HG02885 (cell line): ENCODE data around the gene TRIM44.
"Not testable (repeated sequence)": the region's sequence is repeated elsewhere in the genome, so short reads cannot be mapped to it uniquely, and the experiment has no call there.

ENCODE experiments used
- ATAC-seq: cut with Tn5 transposase; IDR thresholded peaks from one replicate; pipeline ENCODE4 v1.9.1; 2021; ENCODE audit warnings: mild to moderate bottlenecking; ENCODE audit not compliant: unreplicated experiment, poor library complexity

The TRIM44 gene

DNA sequence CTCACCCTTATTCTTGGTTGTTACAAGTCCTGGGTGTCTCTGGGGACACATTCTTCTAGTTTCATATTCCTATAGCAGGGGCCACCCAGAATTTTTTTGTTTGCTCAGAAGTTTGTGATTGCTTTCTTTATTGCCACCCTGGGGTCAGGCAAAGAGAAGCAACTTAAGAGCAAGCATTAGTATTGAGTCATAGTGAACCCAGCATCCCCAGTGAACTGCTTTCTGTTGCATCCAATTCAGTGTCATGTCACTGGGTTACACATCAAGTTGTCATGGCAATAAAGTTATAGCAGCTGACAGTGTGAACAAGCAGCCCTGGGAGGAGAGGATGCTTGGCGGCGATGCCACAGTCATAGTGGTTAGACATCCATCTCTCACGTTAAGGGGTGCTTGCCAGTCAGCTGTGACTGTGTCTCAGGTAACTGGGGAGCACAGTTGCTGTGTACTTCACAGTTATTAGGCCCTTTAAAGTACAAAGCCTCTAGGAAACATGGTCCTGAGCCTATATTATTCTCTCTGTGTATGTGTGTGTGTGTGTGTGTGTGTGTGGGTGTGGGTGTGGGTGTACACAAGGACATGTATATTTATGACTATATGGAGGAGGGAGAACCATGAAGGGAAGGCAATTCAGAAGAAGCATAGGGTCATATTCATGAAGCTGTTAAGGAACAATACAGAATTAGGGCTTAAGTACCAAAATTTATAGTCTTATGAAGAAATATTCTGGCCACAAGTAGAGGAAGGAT is 52.5 kb downstream of the TRIM44 start:
- ATAC-seq: peak; percentile 81

DNA sequence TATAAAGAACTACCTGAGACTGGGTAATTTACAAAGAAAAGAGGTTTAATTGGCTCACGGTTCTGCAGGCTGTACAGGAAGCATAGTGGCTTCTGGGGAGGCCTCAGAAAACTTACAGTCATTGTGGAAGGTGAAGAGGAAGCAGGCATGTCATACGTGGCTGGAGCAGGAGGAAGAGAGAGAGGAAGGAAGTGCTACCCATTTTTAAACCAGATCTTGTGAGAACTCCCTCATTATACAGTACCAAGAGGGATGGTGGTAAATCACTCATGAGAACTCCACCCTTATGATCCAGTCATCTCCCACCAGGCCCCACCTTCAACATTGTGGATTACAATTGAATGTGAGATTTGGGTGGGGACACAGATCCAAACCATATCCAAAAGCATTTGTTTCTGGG is 53.1 kb downstream of the TRIM44 start:
- not testable (repeated sequence) for ATAC-seq

DNA sequence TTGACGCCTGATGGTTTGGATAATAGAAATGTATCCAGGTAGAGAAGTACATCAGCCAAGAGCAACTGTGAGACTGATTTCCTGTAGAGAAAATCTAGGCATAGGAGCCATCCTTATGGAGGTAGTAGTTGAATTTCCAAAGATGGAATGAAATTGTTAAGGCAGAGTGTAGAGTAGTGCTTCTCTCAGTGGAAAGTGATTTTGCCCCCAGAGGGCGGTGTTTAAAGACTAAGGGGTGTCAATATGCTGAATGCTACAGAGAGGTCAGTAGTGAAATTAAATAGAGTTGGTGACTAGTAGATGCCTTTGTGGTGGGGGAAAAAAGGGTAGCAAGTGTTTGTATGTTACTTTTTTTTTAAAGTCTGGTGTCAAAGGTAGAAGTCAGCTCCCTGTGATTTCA is 54.5 kb downstream of the TRIM44 start:
- ATAC-seq: no peak

DNA sequence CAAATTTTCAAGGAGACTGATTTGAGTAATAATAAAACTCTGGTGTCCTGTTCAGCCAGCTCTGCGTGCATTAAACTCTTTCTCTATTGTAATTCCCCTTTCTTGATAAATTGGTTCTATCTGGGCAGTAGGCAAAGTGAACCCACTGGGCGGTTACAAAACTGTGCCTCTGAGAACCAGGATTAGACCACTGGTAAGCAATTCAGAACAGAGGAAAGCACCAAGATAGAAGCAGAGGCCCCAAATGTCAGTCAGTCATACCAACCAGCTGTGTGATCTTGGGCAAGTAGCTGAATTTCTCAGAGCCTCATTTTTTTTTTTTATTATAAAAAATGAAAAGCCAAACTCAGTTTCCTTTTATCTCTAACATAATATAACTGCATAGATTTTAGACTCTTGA is 54.9 kb downstream of the TRIM44 start:
- no peak for ATAC-seq

DNA sequence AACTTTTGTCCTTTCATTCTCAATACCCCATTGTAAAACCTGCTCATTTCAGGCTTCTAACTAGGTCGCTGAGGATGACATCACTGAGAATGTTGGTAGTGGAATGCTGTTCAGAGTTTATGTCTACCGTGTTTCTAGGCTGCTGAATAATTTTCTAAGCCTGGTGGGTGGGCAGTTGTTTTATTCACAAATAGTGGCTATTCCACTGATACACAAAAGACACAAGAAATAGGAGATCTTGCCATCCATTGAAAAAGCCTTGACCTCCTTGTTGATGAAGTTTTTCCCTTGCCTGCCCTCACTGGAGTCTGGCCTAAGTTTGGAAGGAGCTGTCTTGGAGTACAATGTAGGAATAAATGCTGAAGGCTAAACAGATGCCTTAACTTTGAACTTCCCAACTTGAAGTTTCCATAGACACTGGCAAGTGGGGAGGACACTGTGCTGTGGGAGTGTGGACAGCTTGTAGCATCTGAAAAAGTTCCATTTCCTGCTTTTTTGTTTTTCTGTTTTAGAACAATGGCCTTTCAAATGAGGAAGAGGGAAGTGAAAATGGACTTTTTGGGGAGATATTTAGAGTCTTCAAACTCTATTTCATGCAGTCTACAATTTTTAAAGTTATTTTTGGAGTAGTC is 59.2 kb downstream of the TRIM44 start:
- ATAC-seq: peak; percentile 74

DNA sequence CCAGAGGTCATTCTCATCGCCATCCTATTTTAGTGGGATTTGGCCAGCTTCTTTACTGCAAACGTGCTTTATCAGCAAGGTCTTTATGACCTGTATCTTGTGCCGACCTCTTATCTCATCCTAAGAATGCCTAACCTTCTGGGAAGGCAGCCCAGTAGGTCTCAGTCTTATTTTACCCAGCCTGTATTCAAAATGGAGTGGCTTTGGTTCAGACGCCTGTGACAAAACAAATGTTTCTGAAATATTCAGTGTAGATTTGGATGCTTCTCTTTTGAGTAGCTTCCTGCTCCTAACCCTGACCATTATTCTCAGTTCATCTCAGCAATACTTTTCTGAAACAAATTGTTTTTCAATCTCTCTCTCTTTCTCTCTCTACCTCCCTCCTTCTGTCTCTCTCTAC is 60.1 kb downstream of the TRIM44 start:
- ATAC-seq: no peak

DNA sequence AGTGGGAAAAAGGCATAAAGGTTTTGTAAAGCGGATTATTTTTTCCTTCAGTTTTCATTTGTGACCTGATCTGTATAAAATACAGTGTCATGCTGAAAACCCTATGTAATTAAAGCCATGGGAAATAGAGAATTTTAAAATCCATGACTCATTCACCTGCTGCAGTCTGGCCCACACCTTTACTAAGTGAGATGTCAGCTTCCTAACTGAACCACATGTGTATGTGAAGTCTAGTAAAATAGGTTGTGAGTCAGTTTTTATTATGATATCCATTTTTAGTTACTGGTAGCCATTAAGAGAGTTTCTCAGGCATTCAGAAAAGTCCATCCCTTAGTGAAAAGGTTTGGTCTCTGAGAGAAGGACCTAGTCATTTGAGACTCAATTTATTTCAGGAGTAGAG is 60.9 kb downstream of the TRIM44 start:
- ATAC-seq: no peak

DNA sequence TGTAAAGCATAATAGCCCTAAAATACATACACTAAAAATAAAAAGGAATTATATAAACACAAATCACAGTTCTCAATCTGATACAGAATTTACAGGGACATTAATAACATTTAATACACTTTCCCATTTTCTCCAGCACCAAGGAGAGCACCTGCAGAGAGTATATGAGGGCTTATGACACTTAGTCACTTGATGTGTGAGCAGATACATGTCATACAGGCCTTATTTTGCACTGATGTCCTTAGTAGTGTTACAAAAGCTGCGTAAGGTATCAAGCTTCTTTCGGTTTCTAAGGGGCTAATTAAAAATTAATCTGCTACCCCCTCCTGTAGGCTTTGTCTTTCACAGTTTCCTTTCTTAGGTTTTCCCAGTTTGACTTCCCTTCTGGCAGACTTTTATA is 61.3 kb downstream of the TRIM44 start:
- ATAC-seq: no peak

DNA sequence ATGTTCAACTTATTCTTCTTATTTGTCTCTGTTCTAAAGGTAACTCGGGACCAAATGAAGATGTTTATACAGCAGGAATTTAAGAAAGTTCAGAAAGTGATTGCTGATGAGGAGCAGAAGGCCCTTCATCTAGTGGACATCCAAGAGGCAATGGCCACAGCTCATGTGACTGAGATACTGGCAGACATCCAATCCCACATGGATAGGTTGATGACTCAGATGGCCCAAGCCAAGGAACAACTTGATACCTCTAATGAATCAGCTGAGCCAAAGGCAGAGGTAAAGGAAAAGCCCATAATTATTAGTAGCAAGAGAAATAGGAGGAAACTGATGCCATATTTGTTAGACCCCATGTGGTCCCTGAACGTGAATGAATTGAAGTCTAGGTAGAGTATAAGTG is 63.3 kb downstream of the TRIM44 start:
- no peak for ATAC-seq

DNA sequence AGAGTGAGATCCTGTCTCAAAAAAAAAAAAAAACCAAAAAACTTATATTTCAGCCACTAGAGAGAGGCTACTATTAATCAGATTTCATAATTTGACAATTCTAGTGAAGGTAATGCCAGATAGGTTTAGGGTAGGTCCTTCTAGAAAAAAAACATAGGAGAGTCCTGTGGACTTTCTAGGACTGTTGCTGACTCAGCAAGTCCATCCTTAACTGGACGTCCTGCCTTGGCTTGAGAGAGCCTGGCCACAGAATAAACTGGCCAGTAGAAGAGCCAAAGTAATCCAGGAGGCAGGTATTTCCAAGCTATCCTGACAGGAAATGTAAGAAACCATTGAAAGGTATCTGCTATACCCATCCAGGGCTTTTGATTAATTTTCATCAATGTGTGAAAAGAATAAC is 64.6 kb downstream of the TRIM44 start:
- no peak for ATAC-seq

DNA sequence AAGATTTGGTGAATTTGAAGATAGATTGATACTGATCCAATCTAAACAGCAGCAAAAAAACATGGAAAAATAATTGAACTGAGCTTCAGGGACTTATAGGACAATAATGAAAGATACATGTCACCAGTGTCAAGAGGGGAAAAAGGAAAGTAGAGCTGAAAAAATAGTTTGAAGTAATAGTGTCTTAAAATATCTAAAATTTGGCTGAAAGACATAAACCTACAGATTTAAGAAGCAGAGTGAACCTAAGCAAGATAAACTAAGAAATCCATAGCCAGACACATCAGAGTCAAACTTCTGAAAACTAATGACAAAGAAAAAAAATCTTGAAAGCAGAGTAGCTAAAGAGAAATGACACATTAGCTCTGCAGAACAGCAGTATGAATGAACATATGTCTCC is 67.7 kb downstream of the TRIM44 start:
- no peak for ATAC-seq

DNA sequence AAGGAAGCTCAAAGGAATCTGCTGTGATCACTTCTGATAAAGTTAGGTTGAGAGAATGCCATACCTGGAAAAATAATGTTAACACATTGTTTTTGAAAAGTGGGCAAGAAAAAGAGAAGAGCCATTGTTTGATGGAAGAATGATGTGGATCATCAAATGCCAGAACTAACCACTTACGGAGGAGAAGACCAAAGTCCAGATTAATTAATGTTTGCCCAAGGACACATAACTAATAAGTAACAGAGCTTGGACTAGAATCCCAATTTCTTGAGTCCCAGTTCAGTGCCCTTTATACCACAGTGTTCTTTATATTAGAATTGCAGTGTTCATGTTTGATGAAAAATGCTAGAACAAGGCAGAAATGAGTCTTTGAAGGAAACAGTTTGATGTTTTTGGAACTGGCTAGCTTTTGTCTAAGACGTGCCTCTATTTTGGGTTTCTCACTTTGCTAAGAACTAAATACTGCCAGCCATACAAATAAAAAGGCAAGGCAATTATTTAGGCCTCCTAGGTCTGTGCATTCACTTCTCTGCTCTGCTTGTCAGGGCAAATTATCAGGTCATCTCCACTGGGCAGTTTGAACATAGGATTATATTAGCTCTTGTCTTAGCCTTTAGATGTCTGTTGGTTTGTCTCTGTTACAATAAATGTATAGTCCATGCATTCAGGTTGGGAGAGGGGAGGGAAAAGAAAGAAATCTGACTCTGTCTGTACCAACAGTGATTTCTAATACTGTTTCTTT is 72.3 kb downstream of the TRIM44 start:
- ATAC-seq: no peak

DNA sequence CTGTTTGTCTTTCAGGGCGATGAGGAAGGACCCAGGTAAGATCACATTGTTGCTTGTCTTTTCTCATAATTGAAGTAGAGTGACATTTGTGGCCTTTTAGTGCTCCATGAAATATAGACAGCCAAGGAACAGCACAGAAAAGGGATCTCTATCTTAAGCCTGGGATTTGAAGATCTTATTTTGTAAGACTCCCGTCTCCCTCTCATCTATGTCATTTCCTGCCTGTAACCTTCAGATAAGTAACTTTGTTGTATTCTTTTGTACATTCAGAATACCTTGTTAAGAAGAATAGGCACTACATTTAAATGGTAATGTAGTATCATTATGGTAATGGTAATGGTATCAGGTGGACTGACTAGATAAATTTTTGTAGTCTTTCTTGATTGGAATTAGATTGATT is 72.8 kb downstream of the TRIM44 start:
- no peak for ATAC-seq

DNA sequence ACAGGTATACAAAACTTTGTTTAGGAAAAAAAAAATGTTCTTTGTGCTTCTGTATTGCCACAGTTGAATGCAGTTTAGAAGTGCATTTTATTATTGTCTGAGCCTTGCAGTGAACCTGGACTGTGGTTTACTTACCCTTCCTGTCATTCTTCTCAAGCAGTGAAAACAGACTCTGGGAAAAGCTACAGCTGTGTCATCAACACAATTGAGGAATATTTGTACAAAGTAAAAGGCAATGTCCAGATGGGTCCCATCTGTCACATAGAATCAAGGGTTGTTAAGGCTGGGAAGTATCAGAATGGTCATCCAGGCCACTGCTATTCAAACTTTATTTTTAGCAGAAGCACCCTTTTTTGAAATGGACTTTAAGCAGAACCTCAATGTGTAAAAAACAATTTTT is 73.3 kb downstream of the TRIM44 start:
- no peak for ATAC-seq

DNA sequence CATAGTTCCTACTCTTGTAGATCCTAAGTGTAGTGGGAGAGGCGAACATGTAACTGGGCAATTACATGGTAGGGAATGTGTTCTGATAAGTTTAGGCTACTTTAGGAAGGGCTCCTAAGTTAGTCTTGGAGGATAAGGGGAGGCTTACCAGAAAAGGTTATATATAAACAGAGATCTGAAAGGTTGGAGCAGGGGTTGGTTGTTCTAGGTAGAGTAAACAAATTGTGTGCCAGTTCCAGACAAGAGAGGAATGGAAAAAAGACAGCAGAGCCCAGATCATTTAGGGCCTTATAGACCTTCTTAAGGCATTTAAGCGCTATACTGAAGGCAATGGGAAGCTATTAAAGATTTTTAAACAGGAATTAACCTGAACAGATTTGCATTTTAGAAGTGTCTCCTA is 74.4 kb downstream of the TRIM44 start:
- no peak for ATAC-seq

DNA sequence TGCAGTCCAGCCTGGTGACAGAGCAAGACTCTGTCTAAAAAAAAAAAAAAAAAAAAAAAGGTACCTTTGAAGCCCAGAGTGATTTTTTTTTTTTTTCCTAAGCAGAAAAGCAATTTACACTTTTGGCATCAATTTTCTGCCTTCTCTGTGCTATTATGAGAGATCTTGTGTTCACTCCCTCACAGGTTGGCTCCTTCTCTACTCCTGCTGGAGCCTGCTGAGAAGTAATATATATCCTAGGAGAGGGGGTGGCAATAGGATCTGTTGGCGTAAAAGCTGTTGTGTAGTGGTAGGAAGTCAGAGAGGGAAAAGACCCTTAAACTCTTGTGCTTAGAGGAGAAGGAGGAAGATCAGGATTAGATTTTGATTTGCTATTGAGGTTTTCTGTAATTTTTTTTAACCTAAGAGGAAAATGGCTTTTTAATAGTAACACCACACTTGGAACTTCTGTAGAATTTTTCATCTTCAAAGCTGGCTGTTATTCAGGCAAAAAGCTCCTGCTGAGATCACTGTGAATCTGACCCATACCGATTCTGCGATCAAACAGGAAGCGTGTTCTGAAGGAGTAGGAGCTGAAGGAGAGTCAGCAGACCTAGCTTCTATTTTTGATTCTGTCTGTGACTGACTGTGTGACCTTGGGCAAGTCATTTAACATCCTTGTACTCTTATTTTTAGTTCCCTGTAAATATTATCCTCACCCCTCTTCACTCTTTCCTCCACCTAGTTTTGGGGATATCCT is 77.7 kb downstream of the TRIM44 start:
- ATAC-seq: no peak

DNA sequence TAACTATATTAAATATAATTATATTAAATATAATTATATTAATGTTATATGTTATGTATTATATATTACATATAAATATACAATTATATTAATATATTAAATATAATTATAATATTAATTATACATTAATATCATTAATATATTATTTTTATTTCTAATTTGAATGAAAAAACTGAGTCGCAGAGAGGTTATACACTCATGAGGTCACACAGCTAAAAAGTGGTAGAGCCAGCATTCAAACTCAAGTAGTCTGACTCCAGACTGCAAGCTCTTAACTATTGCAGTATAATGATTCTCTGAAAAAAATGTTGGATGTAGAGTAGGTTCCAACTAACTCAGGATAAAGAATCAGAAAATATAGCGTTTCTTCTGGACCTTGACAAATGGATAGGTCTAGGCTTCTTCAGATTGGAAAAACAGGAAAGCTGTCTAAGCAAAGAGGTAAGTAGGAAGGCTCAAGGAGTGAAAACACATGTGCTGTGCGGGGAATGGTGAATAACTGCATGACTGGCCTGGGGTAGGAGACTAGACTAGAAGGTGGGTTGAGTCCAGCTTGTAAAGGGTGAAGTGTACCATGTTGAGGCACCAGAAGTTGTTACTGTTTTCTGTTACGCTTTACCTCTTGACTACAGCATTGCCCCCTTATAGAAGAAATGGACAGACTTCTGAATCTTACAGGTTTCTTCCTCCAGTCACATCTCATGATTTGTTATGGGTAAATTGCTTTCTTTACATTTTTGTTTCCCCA is 80.3 kb downstream of the TRIM44 start:
- ATAC-seq: no peak

DNA sequence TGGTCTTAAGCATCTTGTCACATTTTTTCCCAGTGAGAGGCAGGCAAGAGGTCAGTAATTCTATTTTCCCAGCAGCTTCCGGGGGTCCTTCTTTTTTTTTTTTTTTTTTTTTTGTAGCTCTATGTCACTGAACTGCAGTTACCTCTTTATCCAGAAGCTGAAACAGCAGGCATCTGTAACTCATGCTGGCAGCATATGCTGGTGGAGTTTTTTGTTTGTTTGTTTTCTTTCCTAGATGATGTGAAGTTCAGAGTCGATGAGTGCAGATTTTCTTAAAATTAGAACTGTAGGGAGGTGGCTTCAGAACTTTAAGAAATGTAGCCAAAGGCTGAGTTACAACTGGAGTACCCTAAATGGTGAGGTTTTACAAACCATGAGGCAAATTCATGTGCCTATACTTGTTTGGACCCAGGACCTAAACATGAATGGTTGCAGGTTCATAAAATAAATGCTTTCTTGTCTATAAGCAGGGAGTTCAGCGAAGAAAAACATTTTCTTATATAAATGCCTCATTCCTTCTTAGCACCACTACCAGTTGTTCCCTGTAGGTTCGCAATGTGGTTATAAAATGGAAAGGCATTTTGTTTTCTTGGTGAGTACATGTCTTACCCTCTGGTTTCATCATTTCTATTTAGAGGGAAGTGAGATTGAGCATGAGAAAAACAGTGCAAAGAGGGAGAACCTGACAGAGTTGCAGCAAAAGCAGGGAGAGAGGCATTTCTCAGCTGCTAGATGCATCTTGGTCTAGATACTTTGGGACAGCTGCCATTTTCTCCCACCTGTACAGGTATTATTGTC is 84.0 kb downstream of the TRIM44 start:
- ATAC-seq: peak; percentile 68

DNA sequence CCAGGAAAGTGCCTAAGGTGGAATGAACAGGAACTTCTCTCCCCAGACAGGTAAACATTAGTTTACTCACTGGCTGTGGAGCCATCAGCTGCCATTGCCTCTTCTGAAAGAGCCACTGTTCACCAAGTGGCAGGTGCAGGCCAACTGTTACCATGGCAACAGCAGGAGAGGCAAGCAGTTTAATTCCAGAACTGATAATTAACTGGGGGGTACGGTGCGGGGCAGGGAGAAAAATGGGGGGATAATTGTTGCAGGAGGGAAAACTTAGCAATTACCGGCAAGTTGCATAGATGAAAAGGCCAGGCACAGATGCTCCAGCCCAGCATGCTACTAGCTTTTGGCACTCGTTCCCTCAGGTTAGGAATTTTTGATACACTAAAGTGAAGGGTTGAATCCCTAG is 85.1 kb downstream of the TRIM44 start:
- no peak for ATAC-seq
